Neural crest cell (in vitro differentiated cells): ENCODE results near the gene ATG4D. TPM values are rescaled to one million over a fixed set of nuclear protein-coding genes. Genes with fewer than 3 reads are reported as not detected.
A peak's percentile ranks its signal among the peaks of the same experiment; 100 is the strongest.

Source experiments
- DNase-seq: peaks from one replicate; pipeline ENCODE4 v3.0.0; 2021; ENCODE audit warnings: low read depth, mixed read lengths, low spot score
- H3K27ac Mint-ChIP-seq: one replicate; pipeline ENCODE4 v1.8.0; 2021; ENCODE audit warnings: mild to moderate bottlenecking, mixed read lengths; ENCODE audit not compliant: unreplicated experiment
- H3K27me3 Mint-ChIP-seq: 2 replicates; pipeline ENCODE4 v1.8.0; 2021; ENCODE audit warnings: low read depth, mild to moderate bottlenecking, mixed read lengths
- H3K36me3 Mint-ChIP-seq: 2 replicates; pipeline ENCODE4 v1.8.0; 2021; ENCODE audit warnings: low read depth, mild to moderate bottlenecking, mixed read lengths
- H3K4me1 Mint-ChIP-seq: 2 replicates; pipeline ENCODE4 v1.8.0; 2021; ENCODE audit warnings: mixed read lengths
- H3K4me3 Mint-ChIP-seq: one replicate; pipeline ENCODE4 v1.8.0; 2021; ENCODE audit warnings: mild to moderate bottlenecking, mixed read lengths
- H3K9me3 Mint-ChIP-seq: 2 replicates; pipeline ENCODE4 v1.8.0; 2021; ENCODE audit warnings: mixed read lengths
- long read RNA-seq: library from polyadenylated mRNA; unstranded; transcript quantifications from one replicate; pipeline ENCODE4 v2.0.0, GENCODE V29; 2020
- total RNA-seq: library from RNA; stranded (reverse); gene quantifications from 2 replicates; pipeline ENCODE4 v1.2.1, GENCODE V29; 2021
- TF ChIP-seq, protein P1 (sequence below): fragments of 200-600 bp; sonication (generic); conservative IDR thresholded peaks from 2 replicates; pipeline ENCODE4 v1.5.0; 2021; ENCODE audit warnings: antibody characterized with exemption, mild to moderate bottlenecking

ATG4D gene
- 53.3 and 56.7 TPM in 2 replicates for total RNA-seq
- long read RNA-seq: 0 reads

DNA sequence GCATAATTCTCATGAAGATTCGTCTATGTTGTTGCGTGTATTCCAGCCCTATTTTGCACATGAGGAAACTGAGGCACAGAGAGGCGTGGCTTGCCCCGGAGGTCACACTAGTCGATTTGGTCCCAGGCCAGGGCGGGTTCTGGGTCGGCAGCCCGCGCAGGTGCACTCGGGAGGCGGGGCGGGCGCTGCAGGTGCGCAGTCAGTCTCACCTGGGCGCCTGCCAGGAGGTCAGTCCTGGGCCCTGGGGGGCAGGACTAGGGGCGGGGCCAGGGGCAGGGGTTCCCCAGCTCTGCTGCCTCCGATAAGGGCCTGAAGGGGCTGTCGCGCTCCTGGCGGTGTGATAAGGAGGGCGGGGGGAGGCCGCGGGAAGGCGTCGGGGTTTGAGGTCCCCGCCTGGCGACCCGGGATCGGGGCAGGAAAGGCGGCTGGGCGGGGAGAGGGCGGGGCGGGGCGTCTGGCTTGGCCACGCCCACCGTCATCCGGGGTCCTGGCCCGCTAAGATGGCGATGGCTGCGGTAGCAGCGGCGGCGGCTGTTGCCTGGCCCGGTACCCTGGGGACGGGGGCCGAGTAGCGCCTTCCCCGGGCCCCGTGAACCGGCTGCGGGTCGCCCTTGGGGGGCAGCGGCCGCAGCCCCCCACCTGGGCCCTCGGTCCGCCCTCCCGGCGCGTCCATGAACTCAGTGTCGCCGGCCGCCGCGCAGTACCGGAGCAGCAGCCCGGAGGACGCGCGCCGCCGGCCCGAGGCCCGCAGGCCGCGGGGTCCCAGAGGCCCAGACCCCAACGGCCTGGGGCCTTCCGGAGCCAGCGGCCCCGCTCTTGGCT lies at the start of gene ATG4D:
Gene ATG4D, plus strand, starts transcription at position 485 of the 822 bp plus-strand sequence. Its CDS starts 187 bp downstream, at position 672.
- Mint-ChIP-seq H3K27me3 (peaks cover 7% of the 10 kb centered on the region), H3K4me1 (peaks cover 10% of the 10 kb centered on the region), H3K27ac (peak within 1 kb of the TSS; percentile 72), H3K9me3 (no peaks in the 10 kb centered on the region), H3K36me3 (no peaks in the 10 kb centered on the region), H3K4me3 (peak within 1 kb of the TSS; percentile 91)
- peak; percentile 75 for DNase-seq
- TF ChIP-seq, protein P1, sequence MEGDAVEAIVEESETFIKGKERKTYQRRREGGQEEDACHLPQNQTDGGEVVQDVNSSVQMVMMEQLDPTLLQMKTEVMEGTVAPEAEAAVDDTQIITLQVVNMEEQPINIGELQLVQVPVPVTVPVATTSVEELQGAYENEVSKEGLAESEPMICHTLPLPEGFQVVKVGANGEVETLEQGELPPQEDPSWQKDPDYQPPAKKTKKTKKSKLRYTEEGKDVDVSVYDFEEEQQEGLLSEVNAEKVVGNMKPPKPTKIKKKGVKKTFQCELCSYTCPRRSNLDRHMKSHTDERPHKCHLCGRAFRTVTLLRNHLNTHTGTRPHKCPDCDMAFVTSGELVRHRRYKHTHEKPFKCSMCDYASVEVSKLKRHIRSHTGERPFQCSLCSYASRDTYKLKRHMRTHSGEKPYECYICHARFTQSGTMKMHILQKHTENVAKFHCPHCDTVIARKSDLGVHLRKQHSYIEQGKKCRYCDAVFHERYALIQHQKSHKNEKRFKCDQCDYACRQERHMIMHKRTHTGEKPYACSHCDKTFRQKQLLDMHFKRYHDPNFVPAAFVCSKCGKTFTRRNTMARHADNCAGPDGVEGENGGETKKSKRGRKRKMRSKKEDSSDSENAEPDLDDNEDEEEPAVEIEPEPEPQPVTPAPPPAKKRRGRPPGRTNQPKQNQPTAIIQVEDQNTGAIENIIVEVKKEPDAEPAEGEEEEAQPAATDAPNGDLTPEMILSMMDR: no peak

DNA sequence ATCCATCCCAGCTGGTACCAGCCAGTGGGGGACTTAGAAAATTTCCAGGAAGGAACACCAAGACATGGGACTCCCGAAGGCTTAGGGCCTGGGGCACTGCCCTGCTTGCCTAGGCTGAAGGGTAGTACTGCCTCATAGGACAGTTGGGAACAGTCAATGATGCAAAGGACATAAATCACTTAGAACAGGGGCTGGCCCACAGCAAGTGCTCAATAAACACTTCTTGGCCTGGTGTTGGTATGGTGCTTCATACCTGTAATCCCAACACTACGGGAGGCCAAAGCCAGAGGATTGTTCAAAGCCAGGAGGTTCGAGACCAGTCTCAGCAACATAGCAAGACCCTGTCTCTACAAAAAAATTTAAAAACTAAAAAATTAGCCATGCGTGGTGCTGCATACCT lies 46.3 kb upstream of the ATG4D start:
- Mint-ChIP-seq H3K9me3 (no peaks in the 10 kb centered on the region), H3K4me1 (peaks cover 10% of the 10 kb centered on the region), H3K27me3 (no peaks in the 10 kb centered on the region), H3K36me3 (peaks cover 14% of the 10 kb centered on the region), H3K4me3 (peak overlapping the region; percentile 69), H3K27ac (no peak overlapping the region)
- no peak for DNase-seq
- TF ChIP-seq, protein P1: no peak

DNA sequence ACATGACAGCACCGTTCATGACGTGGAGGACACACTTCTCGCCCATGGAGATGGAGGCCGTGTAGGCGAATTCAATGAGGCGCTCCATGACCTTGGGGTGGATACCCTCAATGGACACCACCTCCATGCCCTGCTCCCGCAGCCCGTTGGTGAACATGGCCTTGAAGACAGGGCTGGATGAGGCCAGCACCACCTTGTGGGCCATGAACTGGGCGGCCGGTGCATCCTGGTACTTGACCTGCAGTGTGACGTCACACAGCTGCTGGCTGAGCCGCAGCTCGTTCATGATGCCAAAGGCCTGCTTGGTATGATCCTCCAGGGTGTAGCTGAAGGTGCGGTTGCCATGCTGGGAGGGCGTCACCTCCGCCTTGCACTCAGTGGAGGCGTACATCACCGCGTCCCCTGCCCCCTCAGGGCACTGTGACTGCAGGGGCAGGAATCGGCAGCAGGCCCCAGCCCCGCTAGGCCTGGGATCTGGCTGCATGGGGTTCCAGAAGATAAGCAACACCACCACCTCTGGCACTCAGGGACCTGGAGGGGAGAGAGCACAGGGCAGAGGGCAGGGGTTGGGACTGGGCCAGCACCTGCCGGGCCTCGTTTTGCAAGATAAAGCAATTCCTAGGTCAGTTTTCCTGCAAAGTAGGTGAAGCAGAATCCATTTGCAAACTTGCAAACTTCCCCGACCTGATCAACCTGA lies 44.0 kb upstream of the ATG4D start:
- Mint-ChIP-seq H3K4me3 (peak overlapping the region; percentile 84), H3K4me1 (peaks cover 10% of the 10 kb centered on the region), H3K27me3 (no peaks in the 10 kb centered on the region), H3K9me3 (no peaks in the 10 kb centered on the region), H3K27ac (no peak overlapping the region), H3K36me3 (peaks cover 9% of the 10 kb centered on the region)
- no peak for DNase-seq
- TF ChIP-seq, protein P1: no peak

DNA sequence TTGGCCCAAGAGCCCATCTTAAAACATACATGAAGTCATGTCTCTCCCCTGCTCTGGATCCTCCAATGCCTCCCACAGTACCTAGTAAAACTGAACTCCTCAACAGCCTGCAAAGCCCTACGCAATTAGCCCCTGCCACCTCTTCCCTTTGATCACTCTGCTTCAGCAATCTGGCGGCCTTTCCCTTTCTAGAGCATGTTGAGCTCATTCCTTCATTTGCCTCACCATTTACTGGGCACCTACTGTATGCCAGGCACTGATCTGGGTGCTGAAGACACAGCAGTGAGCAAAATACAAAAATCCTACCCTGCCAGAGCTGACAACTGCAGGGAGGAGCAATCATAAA lies 43.5 kb upstream of the ATG4D start:
- Mint-ChIP-seq H3K27ac (no peak overlapping the region), H3K27me3 (no peaks in the 10 kb centered on the region)
- TF ChIP-seq, protein P1: no peak

DNA sequence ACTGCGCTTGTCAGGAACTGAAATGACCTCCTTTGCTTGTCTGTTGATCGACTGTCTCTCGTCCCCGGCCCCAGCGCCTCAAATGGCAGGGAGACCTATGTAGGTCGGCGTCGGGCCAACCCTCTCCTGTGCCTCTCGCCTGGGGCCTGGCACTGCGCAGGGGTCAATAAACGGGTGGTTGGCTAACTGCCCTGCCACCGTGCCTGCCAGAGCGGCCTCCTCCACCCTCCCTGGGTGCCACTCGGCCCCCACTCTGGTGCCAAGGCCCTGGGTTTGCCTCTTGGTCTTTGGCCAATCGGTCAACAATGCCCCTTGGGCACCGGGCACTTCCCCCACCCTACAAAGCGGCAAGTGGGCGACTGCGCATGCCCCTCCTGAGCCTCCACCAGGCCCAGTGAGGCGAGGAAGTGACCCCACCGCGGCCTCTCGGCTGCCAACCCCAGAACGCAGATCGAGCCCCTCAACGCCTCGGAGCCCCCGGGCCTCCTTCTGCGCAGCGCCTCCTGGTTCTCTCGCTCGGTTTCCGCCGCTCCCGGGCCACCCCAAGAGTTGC lies 41.7 kb upstream of the ATG4D start:
- TF ChIP-seq, protein P1: no peak
- peaks cover 16% of the 10 kb centered on the region for H3K4me1 Mint-ChIP-seq
- peaks cover 9% of the 10 kb centered on the region for H3K36me3 Mint-ChIP-seq
- H3K27ac Mint-ChIP-seq: peak overlapping the region; percentile 94
- peaks cover 4% of the 10 kb centered on the region for H3K27me3 Mint-ChIP-seq
- H3K4me3 Mint-ChIP-seq: peak overlapping the region; percentile 91
- H3K9me3 Mint-ChIP-seq: no peaks in the 10 kb centered on the region
- peak; percentile 23 for DNase-seq

More for the DNA sequence above, 43.5 kb upstream of the ATG4D start:
- Mint-ChIP-seq H3K4me1 (peaks cover 10% of the 10 kb centered on the region), H3K4me3 (peak overlapping the region; percentile 84), H3K9me3 (no peaks in the 10 kb centered on the region), H3K36me3 (peaks cover 9% of the 10 kb centered on the region)
- DNase-seq: no peak
